Measurements from ENCODE around the gene KDM5B.

DNA sequence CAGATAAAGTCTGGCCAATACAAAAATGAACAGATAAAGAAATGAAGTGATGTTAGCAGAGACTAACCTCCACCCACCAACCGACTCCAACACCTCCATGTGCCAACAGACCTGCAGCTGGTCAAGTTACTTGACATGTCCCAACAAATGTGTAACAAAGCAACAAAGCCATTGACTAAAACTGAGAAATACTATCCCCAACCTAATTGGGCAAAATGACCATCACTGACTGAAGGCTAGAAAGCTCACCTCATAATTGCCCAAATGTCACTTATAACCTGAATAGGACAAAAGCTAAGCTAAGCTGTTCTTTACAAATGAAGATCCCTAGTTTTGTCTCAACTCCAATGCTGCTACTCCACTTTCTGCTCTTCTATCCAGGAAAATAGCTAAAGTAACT is 7.5 kb downstream of the KDM5B start:
- TF ChIP-seq EZH2phosphoT487 (IDR thresholded peaks at IDR 0.05; ENCODE audit: low read depth, severe bottlenecking, unreplicated experiment) (no peak), EZH2 (IDR thresholded peaks at IDR 0.05; ENCODE audit: borderline replicate concordance) (no peak)
- TF ChIP-seq, protein P1, sequence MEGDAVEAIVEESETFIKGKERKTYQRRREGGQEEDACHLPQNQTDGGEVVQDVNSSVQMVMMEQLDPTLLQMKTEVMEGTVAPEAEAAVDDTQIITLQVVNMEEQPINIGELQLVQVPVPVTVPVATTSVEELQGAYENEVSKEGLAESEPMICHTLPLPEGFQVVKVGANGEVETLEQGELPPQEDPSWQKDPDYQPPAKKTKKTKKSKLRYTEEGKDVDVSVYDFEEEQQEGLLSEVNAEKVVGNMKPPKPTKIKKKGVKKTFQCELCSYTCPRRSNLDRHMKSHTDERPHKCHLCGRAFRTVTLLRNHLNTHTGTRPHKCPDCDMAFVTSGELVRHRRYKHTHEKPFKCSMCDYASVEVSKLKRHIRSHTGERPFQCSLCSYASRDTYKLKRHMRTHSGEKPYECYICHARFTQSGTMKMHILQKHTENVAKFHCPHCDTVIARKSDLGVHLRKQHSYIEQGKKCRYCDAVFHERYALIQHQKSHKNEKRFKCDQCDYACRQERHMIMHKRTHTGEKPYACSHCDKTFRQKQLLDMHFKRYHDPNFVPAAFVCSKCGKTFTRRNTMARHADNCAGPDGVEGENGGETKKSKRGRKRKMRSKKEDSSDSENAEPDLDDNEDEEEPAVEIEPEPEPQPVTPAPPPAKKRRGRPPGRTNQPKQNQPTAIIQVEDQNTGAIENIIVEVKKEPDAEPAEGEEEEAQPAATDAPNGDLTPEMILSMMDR (IDR thresholded peaks at IDR 0.05; ENCODE audit: poor library complexity) = no peak

Data from hepatocyte (in vitro differentiated cells).